IPS DF 4.7 (cell line): ENCODE measurements around the gene ALKBH3.

Experiments used
- DNase-seq: peaks from one replicate; pipeline ENCODE4 v3.0.0-alpha.2; 2013; ENCODE audit warnings: low spot score; ENCODE audit errors: extremely low read depth

ALKBH3 gene

DNA sequence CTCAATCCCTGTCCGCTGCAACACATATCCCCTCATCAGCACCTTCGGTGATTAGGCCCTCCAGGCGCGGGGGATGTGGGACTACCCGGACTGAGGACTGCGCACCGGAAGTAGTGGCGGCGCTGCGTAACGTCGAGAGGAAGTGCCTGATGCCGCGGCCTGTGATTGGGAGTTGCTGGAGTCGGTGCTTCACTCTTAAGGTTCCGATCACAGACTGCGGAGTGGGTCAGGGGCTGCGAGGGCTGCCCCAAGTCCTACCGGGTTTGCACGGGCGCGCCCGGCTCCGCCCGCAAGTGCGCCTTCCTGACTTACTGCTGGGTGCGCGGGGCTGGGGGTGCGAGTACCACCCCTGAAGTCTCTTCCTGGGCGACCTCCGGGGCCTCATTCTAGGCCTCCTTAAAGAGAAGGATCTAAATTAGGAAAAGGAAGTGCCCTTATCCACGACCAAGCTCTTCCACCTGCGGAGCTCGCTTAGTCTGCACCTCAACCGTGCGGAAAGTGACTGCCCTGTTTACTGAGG lies at the start of gene ALKBH3:
TSS of gene ALKBH3 (plus strand) at position 192 of the 520 bp plus-strand sequence. CDS start 1,822 bp downstream, outside the sequence.
- DNase-seq: peak; percentile 75

DNA sequence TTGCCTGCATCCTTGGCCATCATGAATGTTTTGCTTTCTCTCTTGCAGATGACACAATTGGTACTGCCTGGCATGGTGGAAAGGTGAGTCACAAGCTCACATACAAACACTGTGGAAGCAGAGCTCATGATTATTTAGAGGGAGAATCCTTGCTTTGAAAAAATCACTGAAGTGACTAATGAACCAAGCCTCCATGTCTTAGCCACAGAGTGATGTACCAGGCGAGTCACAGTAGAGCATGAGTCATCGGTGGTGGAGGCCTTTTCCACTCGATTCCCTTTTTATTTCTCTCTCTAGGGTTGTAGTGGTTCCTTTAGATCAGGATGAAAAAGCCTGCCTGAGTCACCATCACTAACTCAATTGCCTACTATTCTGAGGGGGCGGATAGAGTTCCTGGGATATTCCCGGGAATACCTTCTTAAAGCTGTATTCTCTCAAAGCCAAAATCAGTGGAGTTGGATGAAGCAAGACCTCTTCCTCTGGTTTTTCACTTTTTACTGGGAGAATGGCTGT lies 49.6 kb upstream of the ALKBH3 start:
- no peak for DNase-seq

DNA sequence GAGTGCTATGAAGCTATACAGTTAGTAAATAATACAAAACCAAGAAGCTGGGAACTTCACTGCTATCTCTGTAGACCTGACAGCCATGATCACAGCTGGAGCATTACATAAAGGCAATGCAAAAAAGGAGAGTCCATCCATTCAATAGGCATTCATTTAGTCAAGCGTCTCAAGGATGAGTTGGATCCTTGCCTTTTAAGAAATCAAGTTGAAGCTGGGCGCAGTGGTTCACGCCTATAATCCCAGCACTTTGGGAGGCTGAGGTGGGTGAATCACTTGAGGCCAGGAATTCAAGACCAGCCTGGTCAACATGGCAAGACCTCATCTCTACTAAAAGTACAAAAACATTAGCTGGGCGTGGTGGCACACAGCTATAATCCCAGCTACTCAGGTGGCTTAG lies 48.1 kb upstream of the ALKBH3 start:
- DNase-seq: no peak

DNA sequence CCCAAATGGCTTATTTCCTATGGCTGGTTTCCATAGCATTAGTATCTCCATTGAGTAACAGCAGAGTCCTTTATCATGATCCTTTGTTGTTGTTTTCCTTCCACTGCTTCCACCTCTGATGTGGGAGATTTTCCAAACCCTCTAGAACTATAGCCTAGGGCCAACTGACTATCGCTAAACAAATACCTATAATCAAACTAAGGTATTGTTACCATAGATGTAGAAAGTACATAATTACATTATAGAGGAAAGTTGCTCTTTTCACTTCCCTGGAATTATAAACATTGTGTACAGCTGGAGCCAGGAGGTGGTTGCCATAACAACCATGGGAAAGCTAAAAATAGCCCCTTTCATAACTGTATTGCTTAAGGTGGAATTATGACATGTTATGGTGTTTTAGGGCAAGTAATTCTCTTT lies 47.0 kb upstream of the ALKBH3 start:
- DNase-seq: no peak

DNA sequence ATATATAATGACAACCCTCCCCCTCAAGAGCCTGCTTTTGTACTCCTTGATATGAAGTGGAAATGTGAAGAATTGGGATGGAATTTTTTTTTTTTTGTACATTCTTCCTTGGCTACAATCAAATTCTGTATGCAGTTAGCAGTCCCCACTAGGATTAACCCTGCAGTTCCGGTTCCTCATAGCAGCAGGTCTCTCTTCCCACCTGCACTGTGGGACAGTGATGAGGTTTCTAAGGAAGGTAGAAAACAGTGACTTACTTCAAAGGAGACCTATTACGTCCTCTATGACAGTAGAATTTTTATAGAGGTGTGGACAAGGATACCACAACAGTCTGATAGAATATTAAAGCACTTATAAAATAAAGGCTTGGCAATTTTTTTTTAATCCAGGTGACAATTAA lies 46.3 kb upstream of the ALKBH3 start:
- DNase-seq: no peak

DNA sequence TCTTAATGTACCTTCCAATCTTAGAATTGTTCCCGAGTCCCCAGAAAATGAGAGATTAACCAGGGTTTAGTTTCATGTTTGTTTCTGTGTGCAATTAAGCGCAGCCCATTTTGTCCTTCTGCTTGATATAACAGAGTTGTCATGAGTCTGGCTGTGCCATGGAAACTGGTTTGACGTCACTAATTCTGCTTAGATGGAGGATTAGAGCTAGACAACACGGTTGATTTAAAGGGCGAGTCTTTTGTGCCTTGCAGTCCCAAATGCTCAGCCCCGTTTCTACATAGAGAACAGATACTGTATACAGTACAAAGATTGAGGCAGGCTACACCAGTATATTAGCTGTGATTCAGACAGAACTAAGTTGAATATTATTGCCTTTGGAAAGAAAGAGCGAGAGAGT lies 45.5 kb upstream of the ALKBH3 start:
- DNase-seq: no peak

DNA sequence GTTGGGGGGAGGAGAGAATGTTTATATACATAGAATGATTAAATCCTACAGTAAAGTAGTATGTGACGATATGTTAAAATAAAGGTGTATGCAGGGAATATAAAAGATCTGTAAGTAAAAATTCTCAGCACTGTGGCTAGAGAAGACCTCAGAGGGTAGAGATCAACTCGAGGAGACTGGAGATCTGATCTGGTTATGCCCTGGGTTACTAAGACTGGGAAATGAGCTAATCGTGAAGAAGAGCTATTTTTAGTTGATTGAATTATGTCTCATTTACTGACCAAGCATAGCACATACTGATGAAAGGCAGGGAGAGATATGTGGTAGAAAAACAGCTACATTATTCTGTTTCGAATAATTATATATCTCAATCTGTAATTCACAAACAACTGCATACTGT lies 42.8 kb upstream of the ALKBH3 start:
- no peak for DNase-seq

DNA sequence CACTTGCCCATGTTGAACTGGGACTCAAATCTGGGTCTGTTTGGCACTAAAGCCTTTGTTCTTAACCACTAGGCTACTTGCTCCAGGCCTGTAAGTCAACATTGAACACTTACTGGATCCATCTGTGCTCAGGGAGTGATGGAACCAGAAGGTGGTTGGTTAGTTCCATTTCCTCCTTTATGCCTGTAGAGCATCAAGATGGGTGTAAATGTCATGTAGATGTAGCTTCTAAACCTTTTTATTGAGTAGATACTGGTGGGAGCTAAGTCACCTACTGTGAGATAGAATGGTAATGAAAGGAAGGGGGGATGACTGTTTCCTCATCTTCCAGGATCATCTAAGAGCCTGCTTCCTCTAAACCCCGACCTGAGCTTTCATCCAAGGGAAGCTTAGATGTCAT lies 38.6 kb upstream of the ALKBH3 start:
- no peak for DNase-seq

DNA sequence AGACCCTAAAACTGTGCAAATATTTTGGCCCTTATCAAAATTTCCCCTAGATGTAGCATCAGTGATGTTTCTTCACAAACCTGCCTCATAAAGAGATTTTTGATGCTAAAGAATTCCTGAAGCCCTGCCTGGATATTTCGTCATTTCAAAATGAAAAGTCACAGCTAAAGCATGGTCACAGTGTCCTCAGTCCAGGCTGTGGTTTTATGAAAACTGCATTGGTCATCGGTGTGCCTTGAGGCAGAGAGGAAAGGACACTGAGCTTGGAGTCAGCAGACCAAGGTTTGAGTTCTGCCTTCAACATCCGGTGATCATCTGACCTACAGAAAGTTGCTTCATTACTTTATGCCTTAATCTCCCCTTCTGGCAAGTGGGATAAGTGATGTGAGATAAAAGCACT lies 34.8 kb upstream of the ALKBH3 start:
- no peak for DNase-seq

DNA sequence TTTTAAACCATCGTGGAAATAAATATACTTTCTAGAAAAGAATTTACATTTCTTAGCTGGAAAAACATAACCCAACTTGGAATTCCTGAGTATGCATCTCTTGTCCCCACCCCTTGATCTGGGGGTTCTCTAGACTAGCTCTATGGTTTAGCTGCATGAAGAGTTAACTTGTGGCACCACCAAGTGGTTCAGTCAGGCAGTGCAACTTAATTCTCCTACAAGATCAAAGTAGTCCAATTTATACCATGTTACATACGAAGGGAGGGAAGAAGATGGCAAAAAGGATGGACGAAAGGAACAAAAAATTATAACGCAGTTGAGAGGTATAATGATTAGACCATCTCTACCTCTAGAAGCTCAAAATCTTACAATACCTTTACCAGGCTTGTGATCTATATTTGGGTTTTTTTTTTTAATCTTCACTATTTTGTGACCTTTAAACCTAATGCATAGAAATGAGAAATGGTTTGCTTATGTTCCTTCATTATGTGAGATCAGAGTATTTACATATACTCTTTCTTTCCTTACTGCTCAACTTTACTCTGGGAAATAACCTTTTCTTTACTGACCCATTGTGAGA lies 28.5 kb upstream of the ALKBH3 start:
- DNase-seq: peak; percentile 53

DNA sequence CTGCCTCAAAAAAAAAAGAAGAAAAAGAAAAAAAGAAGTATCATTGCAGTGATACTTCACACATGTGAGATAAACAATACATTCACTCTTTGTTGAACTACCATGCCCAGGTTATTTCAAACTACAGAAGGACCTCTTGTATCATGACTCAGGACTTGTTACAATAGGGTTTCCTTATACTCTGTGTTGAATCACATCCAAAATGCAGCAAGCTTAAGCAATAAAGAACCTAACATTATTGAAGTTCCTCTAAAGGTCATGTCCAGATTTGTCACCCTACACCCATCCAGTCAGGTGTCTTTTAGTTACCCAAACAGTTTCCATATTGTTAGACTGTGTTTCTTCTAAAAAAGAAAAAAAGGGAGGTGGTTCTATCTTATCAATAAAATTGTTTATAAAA lies 26.9 kb upstream of the ALKBH3 start:
- no peak for DNase-seq

DNA sequence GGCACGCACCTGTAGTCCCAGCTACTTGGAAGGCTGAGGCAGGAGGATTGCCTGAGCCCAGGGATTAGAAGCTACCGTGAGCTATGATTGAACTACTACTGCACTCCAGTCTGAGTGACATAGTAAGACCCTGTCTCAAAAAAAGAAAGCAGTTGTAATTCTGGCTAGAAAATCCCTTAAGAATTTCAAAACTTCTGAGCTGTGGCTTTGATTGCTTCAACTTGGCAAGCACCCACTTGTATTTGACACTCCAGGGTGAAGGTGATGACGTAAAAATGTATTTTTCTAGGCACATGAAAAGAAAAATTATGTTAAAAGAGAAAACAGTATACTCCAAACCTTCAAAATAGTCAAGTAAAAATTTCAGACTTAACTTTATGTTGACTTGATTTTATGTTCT lies 23.6 kb upstream of the ALKBH3 start:
- DNase-seq: no peak

DNA sequence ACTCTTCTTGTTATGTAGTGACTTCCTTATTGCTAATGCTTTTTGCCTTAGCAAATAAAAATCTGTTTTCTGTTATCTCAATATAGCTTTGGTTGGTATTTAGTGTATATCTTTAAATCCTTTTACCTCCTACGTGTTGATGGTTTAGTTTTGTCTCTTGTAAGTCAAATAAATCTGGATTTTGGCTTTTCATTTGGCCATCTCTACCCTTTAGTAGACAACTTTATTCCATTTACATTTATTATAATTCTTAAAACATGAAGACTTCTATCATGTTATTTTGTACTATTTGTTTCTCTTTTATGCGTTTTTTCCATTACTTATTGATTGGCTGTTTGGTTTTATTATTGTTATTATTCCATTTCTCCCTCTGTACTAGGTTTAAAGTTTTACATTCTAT lies 19.5 kb upstream of the ALKBH3 start:
- no peak for DNase-seq

DNA sequence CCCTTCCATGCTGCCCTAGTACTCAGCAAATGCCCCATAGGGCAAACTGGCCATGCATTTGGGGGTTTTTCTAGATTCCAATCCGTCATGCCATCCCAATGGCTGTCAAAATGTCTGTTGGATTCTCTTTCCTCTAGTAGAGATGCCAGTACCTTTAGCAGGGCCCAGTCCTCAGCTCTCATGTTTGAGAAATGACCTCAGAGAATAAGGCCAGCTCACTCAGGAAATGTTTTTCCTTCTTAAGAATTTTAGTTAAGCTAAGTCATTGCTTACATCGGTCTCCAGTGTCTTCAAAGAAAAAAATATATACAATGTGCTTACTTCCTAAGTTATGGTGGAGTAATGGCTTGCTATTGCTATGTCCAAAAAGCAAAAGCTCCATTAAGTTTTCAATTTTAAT lies 14.1 kb upstream of the ALKBH3 start:
- DNase-seq: no peak

DNA sequence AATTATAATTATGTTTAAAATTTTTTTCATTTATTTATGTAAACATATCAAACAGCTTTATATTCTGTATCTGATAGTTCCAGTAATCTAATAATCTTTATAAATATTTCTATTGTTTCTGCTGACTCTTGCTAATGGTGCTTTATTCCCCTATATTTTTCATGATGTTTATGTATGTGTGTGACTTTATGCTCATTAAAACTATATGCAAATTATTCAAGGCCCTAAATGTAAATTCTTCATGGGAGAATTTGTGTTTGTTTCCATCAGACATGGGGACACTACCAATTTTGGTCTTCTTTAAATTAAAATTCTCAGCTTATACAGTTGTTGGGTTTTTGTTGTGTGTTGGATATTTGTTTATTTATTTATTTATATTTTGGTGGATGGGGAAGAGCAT lies 13.7 kb upstream of the ALKBH3 start:
- DNase-seq: no peak

DNA sequence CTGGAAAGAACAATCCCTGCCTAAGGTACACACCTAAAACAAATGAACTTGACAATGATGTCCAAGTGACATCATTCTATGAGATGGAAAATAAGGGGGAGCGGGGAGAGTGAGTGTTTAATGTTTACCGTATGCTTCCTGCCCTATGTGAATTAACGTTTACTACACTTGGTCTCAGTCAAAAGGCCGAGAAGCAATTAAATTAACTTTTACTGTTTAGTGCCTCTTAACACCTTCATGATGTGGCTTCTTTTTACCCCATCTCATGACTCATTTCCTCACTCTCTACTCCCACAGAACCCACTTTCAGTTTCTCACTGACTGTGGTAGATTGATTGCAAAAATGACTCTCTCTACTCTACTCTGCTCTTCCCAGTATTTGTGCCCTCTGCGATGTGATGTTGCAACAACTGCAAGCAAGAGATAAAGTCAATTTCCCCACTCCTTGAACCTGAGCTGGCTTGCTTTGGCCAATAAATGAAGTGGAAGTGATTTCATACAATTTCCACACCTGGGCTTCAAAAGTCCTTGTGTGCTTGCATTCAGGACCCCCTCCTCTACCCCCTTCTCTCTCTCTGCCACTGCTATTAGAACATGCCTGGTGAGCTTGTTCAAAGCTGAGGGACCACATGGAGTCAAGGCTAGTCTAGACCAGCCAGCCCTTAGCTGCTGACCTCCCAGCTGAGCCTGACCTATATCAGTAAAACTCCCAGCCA lies 11.6 kb upstream of the ALKBH3 start:
- no peak for DNase-seq

DNA sequence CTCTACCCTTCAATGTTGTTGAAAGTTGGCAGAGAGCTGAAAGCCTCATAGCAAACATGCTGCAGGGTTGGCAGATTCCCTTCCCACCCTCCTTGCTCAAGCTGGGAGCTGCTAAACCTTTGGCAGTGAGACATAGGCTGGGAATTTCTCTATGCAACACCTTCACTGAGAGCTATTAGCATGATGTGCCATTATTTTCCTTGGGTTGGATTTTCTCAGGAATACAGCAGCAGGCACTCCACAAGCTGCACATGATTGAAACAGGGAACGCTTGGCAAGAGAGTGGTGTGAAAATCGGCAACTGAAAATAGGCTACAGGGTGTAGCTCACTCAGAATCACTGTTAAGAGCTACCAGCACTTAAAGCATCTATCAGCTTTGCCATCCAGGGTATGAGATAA lies 9.6 kb upstream of the ALKBH3 start:
- no peak for DNase-seq

DNA sequence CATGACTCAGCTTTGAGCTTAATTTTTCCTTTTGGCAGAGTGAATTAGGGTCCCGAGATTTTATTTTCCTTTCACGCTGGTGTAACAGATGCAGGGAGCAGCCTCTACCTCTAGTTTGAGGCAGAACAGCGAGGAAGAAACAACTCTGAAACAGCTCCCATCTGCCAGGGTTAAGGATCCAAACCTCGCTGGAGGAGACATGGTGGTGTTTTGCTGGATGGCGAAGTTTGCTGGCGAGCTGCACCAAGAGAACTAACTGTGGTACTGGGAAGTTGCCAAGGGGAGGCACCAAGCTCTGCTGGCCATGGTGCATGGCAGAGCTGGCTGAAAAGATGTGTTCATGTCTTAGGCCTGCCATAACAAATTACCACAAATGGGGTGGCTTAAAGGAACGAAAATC lies 7.6 kb upstream of the ALKBH3 start:
- no peak for DNase-seq

DNA sequence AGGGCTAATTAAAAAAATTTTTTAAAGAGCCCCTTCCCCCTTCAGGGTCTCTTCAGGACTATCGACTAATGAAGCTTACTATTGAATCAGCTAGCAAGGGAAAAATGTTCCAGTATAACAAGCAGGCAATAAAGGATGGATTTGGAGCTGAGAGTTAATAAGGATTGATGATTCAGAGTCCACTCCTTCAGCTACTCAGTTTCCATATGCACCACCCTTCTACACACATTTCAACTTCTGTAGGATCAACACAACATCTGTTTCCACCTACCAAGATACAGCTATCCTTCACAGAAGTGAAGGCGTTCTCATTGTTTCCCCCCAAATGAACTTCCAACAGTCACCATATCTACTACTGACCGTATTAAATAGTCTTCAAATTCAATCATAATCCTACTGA lies 6.6 kb upstream of the ALKBH3 start:
- DNase-seq: no peak

DNA sequence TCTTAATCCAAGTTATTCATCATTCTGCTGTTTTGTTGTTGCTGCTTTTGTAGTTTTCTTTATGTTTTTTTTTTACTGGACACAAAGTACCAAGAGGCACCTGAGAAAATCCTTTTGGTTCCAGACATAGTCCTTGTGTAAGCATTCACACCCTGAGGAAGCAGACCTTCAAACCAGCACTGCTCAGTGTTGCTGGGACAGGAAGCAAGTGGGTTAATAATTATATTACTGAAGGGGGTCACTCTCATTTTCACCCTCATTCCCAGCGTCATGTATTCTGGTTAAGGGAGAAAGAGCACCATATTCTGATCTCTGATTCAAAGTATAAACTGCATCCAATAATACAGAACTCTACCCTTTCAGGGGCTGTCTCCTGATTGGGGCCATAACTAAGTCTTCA lies 5.9 kb upstream of the ALKBH3 start:
- DNase-seq: no peak

DNA sequence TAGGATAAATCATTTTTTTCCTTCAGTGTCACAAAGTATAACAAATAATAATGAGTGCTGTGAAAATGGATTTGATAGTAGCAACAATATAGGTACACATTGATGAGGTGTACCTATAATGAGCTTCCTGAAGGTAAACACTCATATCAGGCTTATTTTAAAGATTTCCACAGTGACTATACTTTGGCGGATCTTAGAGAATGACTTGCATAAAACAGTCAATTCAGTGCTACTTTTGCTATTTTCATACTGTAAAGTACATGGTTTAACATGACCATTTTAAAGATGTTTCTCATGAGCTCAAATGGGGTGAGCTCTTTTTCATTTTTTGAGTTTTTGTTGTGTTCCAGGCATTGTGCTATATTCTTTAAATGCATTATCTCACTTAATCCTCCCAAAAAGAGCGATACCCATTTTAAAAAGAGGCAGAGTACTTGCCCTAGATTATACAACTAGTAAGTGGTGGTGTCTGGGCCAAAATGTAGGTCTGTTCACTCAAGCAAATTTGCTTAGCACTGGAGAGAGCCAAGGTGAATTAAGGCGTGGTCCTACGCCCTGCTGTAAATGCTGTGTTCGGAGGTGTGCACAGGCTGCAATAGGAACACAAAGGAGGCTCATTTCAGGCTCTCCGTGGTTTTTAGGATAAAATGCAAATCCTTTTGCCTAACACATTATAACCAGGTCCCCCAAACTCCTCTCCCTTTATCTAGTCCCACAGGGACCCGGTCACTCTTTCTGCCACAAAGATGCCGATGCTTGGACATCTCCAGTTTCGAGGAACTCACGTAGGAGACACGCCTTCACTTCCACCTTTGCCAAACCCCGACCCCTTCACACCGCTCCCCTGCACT lies 617 bp upstream of the ALKBH3 start:
- DNase-seq: no peak

DNA sequence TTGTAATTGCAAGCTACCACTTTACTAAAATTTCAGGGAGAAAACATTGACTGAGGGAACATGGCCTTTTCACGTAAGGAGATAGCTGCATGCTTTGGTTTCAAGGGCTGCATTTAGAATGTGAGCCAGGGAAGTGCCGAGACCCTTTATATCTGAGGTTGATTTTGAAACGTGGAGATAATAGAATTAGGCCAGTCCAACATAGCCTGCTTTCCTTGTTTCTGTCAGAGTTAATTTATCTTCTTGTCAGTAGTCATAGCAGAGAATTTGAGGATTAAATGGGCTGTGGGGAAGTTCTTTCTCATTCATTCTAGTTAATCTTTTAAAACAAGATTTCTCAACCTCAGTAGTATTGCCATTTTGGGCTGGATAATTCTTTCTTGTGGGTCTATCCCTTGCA lies 12.2 kb downstream of the ALKBH3 start:
- no peak for DNase-seq
